Activated CD4-positive, alpha-beta T cell treated with anti-CD3 and anti-CD28 coated beads, Interleukin-2, amount 50 U/mL, for 4 hours (primary cell): Measurements from ENCODE around the gene MINDY3.
"Not testable (repeated sequence)": the region's sequence is repeated elsewhere in the genome, so short reads cannot be mapped to it uniquely, and the experiment has no call there.

Experiments
- DNase-seq, 2 experiments: peaks; one replicate each; pipeline ENCODE4 v3.0.0-alpha.2; 2020

The MINDY3 gene

DNA sequence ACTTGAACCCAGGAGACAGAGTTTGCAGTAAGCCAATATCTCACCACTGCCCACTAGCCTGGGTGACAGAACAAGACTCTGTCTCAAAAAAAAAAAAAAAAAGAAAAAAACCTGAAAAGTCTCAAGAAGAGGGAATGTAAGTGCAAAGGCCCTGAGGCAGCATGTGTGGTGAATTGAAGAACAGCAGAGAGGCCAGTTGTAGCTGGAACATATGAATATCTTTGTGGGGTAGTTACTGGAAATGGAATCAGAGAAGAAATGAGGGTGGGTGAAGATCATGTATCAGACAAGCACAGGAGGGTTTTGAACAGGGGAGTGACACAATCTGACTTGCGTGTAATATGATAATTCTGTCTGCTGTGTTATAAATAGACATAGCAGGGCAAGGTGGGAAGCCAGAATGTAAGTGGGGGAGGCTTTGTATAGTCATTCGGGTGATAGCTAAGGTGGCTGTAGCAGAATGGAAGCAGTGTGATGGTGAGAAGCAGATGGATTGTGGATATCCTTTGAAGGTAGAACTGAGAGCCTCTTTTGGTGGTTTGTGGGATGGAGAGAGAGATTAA is 95.3 kb downstream of the MINDY3 start:
- no peak for DNase-seq

DNA sequence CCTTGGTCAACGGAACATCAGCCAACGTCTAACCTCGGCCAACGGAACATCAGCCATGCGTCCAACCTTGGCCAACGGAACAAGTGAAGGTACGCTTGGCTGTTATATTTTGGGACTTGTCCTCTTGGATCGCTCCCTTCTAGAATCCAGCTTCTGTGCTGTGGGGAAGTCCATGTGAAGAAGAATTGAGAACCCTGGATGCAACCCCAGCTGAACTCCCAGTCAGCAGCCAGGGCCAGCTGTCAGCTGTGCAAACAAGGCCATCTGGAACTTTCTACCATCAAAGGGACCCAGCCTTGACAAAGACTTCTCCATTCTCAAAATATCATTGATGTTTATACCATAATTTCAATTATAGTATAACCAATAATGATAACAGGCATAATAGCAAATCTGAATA is 97.3 kb downstream of the MINDY3 start:
- no peak for DNase-seq

DNA sequence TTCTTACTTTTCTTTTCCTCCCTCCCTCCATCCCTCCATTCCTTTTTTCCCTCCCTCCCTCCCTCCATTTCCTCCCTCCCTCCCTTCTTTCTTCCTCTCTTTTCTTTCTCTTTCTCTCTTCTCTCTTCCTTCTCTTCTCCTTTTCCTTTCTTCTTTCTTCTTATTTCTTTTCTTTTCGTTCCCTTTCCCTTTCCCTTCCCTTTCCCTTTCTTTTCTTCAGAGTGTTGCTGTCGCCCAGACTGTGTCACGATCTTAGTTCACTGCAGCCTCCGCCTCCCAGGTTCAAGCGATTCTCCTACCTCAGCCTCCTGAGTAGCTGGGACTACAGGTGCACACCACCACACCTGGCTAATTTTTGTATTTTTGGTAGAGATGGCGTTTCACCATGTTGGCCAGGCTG is 98.1 kb downstream of the MINDY3 start:
- DNase-seq = not testable (repeated sequence)

DNA sequence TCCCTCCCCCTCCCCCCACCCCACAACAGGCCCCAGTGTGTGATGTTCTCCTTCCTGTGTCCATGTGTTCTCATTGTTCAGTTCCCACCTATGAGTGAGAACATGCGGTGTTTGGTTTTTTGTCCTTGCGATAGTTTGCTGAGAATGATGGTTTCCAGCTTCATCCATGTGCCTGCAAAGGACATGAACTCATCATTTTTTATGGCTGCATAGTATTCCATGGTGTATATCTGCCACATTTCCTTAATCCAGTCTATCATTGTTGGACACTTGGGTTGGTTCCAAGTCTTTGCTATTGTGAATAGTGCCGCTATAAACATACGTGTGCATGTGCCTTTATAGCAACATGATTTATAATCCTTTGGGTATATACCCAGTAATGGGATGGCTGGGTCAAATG is 99.1 kb downstream of the MINDY3 start:
- DNase-seq = not testable (repeated sequence)

- no peak for DNase-seq
Observed at GRCh38 chr10:15760681-15761080, 99.6 kb downstream of the MINDY3 start.

DNA sequence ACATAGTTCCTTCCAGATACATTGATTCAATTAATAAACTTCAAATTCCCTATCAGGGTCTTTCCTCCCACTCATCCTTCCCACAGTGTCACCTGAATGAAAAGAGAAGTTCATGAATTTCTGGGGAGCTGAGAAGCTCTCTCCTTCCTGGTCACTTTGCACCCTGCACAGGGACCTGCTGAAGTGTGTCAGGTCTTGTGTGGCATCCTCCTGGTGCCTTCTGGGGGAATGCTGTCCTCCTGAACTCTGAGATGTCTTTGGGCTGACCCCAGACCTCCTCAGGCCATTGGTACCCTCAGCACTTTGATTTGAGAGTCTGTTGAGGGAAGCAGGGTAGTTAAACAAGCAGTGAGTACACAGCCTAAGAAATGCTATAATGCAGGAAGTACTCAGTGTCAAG is 101.0 kb downstream of the MINDY3 start:
- DNase-seq = no peak

DNA sequence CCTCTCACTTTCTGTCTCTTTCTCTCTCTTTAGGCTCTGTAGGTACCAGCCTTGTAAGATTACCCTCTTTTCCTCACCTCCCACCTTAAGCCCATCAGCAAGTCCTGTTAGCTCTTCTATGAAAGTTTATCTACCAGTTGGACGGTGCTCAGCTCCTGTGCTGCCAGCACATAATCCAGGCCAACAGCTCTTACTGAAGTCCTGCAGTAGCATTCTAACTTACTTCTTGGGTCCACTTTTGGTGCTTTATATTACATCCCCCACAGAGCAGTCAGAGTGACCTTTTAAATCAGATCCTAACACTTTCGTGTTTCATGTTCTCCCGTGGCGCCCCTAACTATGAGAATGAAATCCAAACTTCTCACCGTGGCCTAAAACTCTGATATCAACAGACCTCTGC is 101.7 kb downstream of the MINDY3 start:
- no peak for DNase-seq

- no peak for DNase-seq
Observed at GRCh38 chr10:15754937-15755336, 105.4 kb downstream of the MINDY3 start.

- no peak for DNase-seq
Observed at GRCh38 chr10:15751046-15751445, 109.3 kb downstream of the MINDY3 start.

DNA sequence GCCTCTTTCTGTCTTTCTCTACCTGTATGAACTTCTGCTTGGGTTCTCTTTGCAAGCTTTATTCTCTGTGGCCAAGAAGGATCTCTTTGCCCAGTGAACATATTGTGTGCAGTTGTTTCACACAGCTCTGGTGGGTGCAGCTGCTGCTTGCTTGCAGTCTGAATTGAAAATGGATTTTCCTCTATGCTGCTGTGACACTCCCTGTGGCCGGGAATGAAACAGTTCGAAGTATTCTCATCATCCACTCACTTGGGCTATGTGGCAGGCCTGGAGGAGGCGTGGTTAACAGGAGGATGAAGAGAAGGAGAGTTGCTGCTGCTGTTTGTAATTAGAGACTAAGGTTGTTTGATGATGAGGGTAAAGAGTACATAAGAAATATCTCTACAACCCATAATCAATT is 112.2 kb downstream of the MINDY3 start:
- no peak for DNase-seq

GRCh38 chr10:15747632-15748031 is 112.7 kb downstream of the MINDY3 start:
- no peak for DNase-seq

DNA sequence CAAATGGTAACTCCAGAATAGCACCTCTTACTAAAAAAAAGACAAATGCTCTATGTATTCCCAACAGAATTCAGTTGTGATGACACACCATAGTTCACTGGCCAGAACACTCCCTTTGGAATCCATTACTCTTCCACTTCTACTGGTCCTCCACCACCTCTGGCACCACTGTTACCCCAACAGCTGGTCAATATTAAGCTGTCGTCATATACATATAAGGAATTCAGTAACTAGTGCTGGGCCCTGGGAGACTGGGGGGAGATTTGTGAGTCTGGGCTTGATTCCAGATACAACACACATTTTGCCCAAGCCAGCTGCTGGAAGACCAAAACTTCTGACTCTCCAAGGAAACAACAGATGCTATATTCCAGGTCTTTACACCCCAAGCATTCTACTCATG is 114.6 kb downstream of the MINDY3 start:
- no peak for DNase-seq

DNA sequence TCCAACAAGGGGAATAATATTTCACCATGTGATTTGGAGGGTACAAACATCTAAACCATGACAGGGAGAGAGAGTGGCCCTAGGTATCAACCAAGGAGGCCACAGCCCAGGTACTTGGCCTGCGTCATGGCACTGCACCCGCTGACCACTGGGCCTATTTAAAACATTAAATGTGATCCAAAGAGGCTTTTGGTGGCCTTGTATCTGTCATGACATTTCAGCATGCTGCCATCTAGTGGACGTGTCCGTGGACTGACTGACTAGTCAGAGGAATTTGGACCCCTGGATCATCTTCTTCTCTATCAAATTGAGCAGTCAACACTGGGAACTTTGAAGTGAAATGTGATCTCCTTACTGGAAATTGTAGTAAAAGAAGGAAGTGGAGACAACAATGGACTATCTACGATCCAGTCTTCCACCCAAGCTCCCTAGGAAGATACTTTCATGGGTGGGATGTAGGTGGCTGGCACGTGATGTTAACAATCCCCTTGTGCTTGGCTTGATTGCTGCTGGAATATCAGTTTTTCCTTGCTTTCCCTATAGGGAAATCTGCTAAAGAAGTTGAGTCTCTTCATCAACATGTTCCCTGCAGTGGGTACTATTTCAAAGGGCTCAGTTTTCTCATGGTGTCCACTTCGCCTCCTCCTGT is 116.0 kb downstream of the MINDY3 start:
- peak; percentile 5 for DNase-seq

- DNase-seq = no peak
Observed at GRCh38 chr10:15743443-15743842, 116.9 kb downstream of the MINDY3 start.

- no peak for DNase-seq
Observed at GRCh38 chr10:15742836-15743235, 117.5 kb downstream of the MINDY3 start.

DNA sequence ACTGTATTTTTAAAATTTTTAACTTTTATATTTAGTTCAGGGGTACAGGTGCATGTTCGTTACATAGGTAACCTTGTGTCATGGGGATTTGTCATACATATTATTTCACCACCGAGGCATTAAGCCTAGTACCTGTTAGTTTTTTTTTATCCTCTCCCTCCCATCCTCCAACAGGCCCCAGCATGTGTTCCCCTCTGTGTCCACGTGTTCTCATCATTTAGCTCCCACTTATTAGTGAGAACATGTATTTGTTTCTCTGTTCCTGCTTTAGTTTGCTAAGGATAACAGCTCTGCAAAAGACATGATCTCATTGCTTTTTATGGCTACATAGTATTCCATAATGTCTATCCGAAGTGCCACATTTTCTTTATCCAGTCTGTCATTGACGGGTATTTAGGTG is 118.2 kb downstream of the MINDY3 start:
- DNase-seq = no peak

GRCh38 chr10:15741581-15741980 is 118.7 kb downstream of the MINDY3 start:
- no peak for DNase-seq

GRCh38 chr10:15740261-15740660 is 120.0 kb downstream of the MINDY3 start:
- no peak for DNase-seq

GRCh38 chr10:15739254-15739970 is 120.9 kb downstream of the MINDY3 start:
- no peak for DNase-seq

GRCh38 chr10:15738270-15738925 is 121.9 kb downstream of the MINDY3 start:
- no peak for DNase-seq

- DNase-seq = no peak
Observed at GRCh38 chr10:15737656-15738055, 122.7 kb downstream of the MINDY3 start.

GRCh38 chr10:15735763-15736162 is 124.5 kb downstream of the MINDY3 start:
- no peak for DNase-seq

DNA sequence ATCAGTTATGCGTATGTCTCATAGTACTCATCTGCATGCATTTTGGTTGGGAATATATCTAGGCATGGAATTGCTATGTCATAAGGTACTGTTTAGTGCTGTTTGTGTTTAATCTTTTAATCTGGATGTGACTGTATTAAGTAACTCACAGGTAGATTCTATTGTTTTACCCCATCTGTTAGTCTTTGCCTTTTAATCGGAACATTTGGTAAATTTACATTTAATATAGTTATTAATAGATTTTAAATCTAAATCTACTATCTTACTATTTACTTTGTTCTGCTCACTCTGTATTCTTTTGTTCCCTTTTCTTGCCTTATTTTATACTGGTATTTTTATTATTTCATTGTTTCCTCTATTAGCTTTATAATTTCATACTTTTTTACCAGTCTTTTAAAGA is 130.0 kb downstream of the MINDY3 start:
- DNase-seq = no peak

- no peak for DNase-seq
Observed at GRCh38 chr10:15729890-15730289, 130.4 kb downstream of the MINDY3 start.
